Aortic smooth muscle cell (primary cell): Measurements from ENCODE around the gene SLC16A8. TPM values are rescaled to one million over a fixed set of nuclear protein-coding genes. Genes with fewer than 3 reads are reported as not detected.

Experiments used
- total RNA-seq: library from RNA; depleted of rRNA; stranded (reverse); fragments of >200 nt; gene quantifications from 2 replicates; pipeline ENCODE4 v1.2.3, GENCODE V29; 2014

Gene SLC16A8
- total RNA-seq: 0.26 and 0.37 TPM in 2 replicates

DNA sequence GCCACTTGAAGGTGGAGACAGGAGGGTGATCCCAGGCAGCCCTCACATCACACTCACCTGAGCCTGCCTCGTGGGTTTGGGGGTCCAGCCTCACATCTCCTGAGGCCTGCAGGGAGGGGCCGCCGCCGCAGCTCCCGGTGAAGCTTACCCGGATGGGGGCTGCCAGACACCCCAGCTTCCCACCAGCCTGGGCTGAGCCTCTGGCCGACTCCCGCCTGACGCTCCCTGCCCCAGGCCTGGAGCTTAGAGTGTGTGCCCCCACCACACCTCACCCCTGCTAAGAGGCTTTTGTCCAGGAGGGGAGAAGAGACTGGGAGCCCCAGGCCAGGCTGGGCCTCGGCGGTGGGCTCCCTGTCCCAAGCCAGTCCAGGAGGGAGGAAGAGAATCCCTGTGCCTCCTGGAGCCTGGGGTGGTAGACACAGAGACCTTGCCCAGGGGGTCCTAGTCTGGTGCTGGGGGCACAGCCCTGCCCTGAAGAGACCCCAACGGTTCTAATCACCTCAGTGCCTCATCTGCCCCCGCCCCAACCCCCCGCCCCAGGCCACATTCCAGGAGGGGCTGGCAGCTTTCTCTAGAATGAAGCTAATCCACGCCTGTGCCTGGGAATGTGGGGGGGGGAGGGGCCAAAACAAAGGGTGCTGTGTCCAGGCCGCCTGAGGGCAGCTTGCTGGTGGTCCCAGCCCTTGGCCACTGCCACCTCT lies at the start of gene SLC16A8:
TSS of gene SLC16A8 (minus strand) at position 254 of the 701 bp plus-strand sequence. CDS start 1,311 bp downstream, outside the sequence.

DNA sequence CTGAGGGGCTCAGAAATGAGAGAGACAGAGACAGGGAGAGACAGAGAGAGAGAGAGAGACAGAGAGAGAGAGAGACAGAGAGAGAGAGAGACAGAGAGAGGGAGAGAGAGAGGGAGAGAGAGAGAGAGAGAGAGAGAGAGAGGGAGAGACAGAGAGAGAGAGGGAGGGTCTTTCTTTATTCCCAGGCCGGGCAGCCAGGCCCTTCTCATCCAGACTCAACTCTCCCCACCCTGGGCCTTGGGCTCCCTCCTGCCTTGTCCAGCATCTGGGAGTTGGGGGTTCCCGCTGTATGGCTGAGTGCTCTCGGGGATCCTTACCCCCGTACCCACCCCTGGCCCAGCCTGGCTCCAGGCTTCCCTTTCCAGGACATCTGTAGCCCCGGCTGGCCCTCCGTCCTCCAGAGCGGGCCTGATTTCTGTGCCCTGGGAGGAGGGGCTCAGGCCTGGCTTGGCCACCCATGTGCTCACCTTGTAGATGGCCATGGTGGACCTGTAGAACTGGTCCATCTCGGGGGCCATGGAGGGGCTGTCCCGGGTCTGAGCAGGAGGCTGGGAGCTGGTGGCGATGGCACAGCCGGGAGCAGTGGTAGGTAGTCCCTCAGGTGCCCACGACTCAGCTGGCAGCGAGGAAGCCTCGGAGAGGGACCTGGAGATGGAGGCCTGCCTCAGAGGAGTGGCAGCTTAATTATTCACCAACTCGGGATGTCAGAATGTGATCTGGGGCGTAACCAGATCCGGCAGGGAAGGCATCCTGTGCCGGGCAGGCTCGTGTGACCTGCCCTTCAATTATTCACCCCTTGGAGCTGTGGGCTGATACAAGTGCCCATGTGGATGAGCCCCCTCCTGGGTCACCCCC lies 26.3 kb upstream of the SLC16A8 start, which contains the start of gene BAIAP2L2:
TSS of gene BAIAP2L2 (minus strand) at position 677 of the 855 bp plus-strand sequence. CDS start at position 518, 159 bp downstream.

DNA sequence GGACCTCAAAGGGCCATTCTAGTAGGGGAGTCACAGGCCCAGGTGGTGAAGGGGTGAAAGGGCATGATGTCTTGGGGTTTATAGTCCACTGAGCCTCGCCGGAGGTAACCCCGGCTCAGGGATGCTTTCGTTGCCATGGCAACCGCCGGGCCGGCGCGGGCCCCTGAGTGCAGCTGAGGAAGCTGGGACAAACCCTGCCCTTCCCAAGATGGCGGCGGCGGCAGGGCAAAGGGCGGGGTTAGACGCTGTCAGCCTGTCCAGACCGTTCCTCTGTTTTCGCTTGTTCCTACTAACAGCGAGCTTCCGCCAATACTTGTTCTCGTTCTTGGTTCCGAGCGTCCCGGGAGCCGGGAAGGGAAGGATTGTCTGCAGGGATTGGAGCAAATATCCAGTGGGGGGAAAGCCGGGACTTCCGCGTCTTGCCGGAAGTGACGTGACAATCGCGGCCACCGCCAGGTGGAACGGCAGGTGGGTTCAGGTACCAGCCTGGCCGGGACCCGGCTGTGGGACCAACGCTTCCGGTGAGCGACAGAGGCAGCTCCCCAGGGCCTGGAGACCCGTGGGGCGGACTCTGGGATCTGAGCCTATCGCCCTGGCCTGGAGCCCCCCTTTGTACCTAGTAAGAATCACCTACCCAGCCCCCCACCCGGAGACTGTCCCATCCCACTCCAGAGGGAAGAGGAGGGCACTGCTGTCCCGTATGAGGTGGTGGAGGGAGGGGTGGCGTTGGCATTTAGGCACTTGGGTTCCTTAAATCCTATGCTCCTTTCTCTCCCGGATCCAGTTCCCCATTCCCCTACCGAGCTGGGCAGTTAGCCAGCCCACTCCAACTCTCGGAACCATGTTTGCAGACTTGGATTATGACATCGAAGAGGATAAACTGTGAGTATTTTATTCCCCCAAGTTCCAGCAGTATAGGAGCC lies 26.8 kb downstream of the SLC16A8 start, which contains the start of gene PICK1:
TSS of gene PICK1 (plus strand) at position 436 of the 923 bp plus-strand sequence. CDS start at position 842, 406 bp downstream.

Other genes starting within 250 kb of the SLC16A8 start
- 12.9 and 16.1 TPM in 2 replicates for gene ANKRD54, start 239.8 kb downstream of the SLC16A8 start, total RNA-seq
- 293 and 326 TPM in 2 replicates for gene EIF3L, start 234.8 kb downstream of the SLC16A8 start, total RNA-seq
- gene MICALL1, start 177.9 kb downstream of the SLC16A8 start, total RNA-seq: 14.9 and 16.8 TPM in 2 replicates
- gene C22orf23, start 130.6 kb downstream of the SLC16A8 start, total RNA-seq: 0.37 and 0.40 TPM in 2 replicates
- 62.7 and 99.5 TPM in 2 replicates for gene POLR2F, start 130.5 kb downstream of the SLC16A8 start, total RNA-seq
- gene SOX10, start 99.6 kb downstream of the SLC16A8 start, total RNA-seq: not detected in 2 replicates
- 18.3 and 20.2 TPM in 2 replicates for gene PICK1, start 26.8 kb downstream of the SLC16A8 start, total RNA-seq
- 2.0 and 2.2 TPM in 2 replicates for gene BAIAP2L2, start 26.5 kb upstream of the SLC16A8 start, total RNA-seq
- 14.4 and 19.0 TPM in 2 replicates for gene PLA2G6, start 97.6 kb upstream of the SLC16A8 start, total RNA-seq
- 41.6 and 44.0 TPM in 2 replicates for gene MAFF, start 117.8 kb upstream of the SLC16A8 start, total RNA-seq
- 24.6 and 36.1 TPM in 2 replicates for gene TMEM184B, start 188.8 kb upstream of the SLC16A8 start, total RNA-seq
- 126 and 134 TPM in 2 replicates for gene CSNK1E, start 233.2 kb upstream of the SLC16A8 start, total RNA-seq